Activated CD4-positive, CD25-positive, alpha-beta regulatory T cell (primary cell): ENCODE results near the gene SNX24.

Experiments
- DNase-seq, 4 experiments: peaks; one replicate each; lab custom pipeline; 2025; lab: John Stamatoyannopoulos, UW

SNX24 gene

DNA sequence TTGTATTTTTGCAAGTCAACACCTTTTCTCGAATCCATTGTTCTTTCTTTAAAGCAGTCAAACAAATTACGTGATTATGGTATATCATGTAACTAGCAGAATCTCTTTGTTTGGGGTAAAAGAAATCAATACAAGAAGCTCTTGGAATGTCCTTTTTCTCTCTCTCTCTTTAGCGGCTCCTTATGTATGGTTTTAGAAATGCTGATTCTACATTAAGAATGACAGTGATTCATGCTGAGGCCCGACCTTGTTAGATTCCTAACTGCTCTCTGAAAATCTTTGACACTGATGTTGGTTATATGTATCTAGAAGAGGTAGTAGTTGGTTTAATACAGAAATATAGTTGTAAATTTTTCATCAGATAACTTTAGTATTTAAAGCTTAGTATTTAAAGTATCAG lies 76.4 kb downstream of the SNX24 start:
- DNase-seq: no peak

DNA sequence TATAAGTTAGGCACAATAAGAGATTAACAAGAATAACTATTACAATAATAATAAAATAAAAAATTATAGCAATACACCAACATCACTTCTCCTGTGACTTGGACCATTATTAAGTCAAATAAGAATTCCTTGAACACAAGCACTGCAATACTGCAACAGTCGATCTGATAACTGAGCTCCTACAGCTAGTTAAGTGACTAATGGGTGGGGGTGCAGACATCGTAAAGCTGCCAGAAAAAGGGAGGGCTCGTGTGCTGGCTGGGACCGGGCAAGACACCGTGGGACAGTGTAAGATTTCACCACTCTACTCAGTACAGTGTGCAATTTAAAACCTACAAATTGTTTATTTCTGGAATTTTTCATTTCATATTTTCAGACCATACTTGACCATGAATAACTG lies 78.8 kb downstream of the SNX24 start:
- no peak for DNase-seq

DNA sequence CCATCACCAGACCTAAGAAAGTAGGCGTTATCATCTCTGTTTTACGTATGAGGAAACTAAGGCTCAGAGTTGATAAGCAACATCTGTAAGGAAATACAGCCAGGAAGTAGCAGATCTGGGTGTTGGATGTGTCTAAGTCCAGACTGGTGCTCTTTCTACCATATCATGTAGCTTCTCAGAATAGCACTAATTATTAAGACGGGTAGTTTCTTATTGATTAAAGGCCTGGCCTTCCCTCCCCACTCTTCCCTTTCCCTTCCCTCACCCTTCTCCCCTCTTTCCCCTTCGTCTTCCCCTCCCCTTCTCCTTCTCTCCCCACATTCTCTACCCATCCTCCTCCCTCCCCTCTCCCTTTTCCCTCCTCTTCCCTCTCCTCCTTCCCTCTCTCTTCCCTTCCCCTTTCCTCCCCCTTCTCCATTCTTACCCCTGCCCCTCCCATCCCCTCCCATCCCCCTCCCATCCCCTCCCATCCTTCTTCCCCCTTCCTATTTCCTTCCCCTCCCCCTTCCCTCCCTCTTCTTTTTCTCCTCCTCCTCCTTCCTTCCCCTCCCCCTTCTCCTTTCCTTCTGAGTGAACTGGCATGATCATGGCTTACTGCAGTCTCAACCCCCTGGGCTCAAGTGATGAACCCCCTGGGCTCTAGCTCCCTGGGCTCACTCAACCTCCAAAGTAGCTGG lies 79.4 kb downstream of the SNX24 start:
- DNase-seq: no peak

GRCh38 chr5:122929001-122929400 lies 83.6 kb downstream of the SNX24 start:
- DNase-seq: no peak

GRCh38 chr5:122929980-122930379 lies 84.6 kb downstream of the SNX24 start:
- DNase-seq: no peak

GRCh38 chr5:122933956-122934355 lies 88.5 kb downstream of the SNX24 start:
- DNase-seq: no peak

- DNase-seq: no peak
Observed at GRCh38 chr5:122936088-122936487, 90.7 kb downstream of the SNX24 start.

- no peak for DNase-seq
Observed at GRCh38 chr5:122937914-122938313, 92.5 kb downstream of the SNX24 start.

DNA sequence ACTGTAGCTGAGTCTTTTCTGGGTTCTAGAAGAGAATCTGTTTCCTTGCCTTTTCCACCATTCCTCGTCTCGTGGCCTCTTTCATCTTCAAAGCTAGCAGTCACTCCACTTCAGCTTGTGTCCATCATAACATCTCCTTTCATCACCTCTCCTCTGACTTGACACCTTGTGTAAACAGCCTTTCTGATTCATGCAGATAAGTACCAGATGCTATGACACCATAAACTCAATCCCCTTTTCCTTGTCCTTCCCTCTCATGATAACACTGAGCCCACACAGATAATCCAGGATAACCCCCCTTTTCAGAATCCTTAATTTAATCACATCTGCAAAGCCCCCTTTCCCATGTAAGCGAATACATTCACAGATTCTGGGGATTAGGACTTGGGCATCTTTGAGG lies 95.5 kb downstream of the SNX24 start:
- no peak for DNase-seq

GRCh38 chr5:122941737-122942136 lies 96.3 kb downstream of the SNX24 start:
- no peak for DNase-seq

- no peak for DNase-seq
Observed at GRCh38 chr5:122942164-122942914, 96.9 kb downstream of the SNX24 start.

DNA sequence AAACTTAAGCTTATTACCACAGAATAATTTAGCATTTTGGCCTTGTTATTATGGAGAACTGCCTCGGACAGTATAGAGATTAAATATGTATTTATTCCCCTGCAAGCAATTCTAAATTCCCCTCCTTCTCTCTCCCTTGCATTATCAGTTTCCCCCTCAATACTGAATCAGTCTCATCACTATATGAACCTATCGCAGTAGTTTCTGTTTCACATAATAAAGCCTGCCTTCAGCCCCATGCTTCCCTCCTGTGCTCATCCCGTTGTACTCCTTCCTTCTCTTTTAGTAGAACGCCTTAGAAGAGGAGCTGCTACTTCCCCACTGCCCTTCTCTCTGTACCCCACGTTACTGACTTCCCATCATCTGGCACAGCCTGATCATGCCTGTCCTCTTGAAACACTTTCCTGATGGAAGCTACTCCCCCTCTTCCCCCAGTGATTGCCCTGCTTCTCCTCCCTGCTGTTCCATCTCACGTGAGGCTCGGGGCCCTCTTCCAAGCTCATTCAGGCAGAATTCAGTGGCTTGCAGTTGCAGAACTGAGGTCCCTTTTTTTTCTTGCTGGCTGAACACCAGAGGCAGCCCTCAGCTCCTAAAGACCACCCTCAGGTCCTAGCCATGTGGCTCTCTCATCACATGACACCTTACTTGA lies 97.8 kb downstream of the SNX24 start:
- no peak for DNase-seq

DNA sequence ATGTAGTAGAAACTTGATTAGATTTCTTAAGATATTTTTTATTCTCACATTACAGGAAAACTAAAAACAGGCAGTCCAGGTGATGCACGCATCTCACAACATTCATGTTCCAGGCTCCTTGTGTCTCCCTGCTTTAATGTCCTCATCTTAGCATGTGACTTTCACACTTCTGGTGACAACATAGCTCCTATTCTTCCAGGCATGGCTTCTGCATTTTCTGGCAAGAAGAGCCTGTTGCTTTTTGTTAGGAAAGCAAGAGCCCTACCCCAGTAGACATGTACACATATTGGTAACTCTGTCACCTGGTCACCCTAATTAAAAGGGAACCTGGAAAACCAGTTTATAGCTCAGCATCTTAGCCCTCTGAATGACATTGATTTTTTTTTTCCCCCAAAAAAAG lies 98.6 kb downstream of the SNX24 start:
- DNase-seq: no peak

DNA sequence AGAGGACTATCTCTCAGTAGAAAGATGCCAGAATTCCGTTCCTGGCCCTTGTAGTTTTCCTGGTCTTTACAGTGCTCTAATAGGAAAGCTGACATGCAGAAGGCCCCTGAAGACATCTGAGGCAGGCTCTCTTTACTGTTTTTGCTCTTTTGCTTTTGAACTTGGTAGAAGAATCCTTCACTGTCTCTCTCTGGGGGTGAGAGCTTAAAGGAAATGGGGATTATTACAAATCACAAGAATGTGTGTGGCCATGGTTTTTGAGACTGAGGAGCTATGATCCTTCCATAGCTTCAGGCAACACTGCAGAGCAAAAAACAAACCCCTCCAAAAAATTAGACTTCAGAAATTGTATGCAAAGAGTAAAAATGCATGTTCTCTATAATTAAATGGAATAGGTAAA lies 102.0 kb downstream of the SNX24 start:
- DNase-seq: no peak

DNA sequence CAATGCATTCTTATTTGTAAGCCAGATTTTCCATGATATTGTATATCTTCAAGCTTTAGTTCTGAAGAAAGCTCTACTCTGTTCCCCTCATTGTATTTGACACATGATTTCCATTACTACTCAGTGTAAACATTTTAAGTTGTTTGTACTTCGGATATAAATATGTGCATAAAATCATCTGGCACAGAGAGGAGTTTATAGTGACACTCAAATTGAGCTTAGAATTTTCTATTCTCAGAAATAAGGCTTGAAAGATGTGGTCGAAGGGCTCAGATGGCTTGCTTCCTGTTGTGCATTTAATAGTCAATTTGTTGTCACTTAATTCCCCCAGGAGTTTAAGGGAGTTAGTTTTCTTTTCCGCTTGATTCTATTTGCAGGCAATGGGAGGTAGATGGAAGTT lies 102.4 kb downstream of the SNX24 start:
- DNase-seq: no peak

- DNase-seq: no peak
Observed at GRCh38 chr5:122948319-122948718, 102.9 kb downstream of the SNX24 start.

DNA sequence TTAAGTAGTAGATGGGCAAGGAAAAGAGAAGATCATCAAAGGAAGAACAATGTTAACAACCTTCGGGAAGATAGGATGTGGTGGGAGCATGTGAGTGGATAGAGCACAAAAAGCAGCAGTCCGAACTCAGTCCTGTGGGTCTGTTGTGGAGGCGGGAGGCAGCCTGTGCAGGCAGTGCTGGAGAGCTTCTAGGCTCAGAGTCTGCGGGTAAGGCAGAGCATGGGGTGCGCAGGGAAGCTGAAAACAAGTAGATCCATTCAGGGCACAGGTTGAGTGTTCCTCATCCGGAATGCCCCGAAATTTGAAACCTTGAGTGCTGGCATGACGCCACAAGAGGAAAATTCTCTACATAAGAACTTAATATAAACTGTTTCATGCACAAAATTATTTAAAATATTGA lies 106.2 kb downstream of the SNX24 start:
- no peak for DNase-seq

- no peak for DNase-seq
Observed at GRCh38 chr5:122954719-122955118, 109.3 kb downstream of the SNX24 start.

GRCh38 chr5:122957457-122957856 lies 112.0 kb downstream of the SNX24 start:
- DNase-seq: no peak

- DNase-seq: no peak
Observed at GRCh38 chr5:122959740-122960445, 114.5 kb downstream of the SNX24 start.

- DNase-seq: no peak
Observed at GRCh38 chr5:122963305-122963704, 117.9 kb downstream of the SNX24 start.

DNA sequence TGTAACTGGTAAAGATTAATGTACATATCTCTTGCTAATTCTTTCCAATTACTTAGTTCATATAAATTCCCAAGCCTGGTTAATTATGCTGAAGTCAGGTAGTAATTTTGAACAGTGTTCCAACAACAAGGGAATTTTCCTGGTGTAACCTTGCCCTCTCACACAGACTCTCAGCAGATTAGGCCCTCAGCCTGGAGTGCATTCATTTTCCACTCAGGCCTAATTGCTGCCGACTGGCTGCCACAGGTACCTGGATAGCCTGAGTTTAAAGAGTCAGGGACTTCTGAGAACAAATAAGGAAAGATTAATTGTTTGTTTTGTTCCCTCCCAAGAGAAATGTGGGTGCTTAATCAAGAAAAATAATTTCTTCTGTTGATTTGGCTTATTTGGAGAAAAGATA lies 119.7 kb downstream of the SNX24 start:
- no peak for DNase-seq

- no peak for DNase-seq
Observed at GRCh38 chr5:122967085-122967484, 121.7 kb downstream of the SNX24 start.
